Lung (tissue), 12 donors: ENCODE measurements around the gene PTGFRN. TPM values are rescaled to one million over a fixed set of nuclear protein-coding genes. Genes with fewer than 3 reads are reported as not detected.

Experiments
- ATAC-seq: fragments of 200-7000 bp; cut with Tn5 transposase; one replicate; pipeline ENCODE4 v1.9.1; 2020; ENCODE audit warnings: moderate number of reproducible peaks; ENCODE audit not compliant: insufficient read depth, low FRiP score
- DNase-seq, 3 donors: peaks; one replicate each; pipeline ENCODE4 v3.0.0-alpha.2; 2013 to 2017
- H3K27ac ChIP-seq, 2 donors: one replicate each; pipeline ENCODE4 v1.5.1; 2013; ENCODE audit warnings: mild to moderate bottlenecking in 2 of 2, moderate library complexity in 2 of 2, control low read depth in 1 of 2, inconsistent platforms in 1 of 2, low read depth in 1 of 2, low read length in 1 of 2
- H3K27me3 ChIP-seq, 3 donors: one replicate each; pipeline ENCODE4 v1.5.1; 2013; ENCODE audit warnings: low read length in 2 of 3; ENCODE audit not compliant: control insufficient read depth in 3 of 3, insufficient read depth in 3 of 3
- H3K36me3 ChIP-seq, 4 donors: one replicate each; pipeline ENCODE4 v1.5.1; 2013; ENCODE audit warnings: low read length in 4 of 4, mild to moderate bottlenecking in 1 of 4, moderate library complexity in 1 of 4; ENCODE audit not compliant: control insufficient read depth in 4 of 4, insufficient read depth in 4 of 4
- H3K4me1 ChIP-seq, 5 donors: one replicate each; pipeline ENCODE4 v1.5.1; 2013; ENCODE audit warnings: low read length in 5 of 5, mild to moderate bottlenecking in 2 of 5, moderate library complexity in 1 of 5; ENCODE audit not compliant: control insufficient read depth in 5 of 5, insufficient read depth in 5 of 5
- H3K4me3 ChIP-seq: one replicate; pipeline ENCODE4 v1.5.1; 2013; ENCODE audit warnings: mild to moderate bottlenecking, control low read depth, moderate library complexity
- H3K9ac ChIP-seq, 2 donors: one replicate each; pipeline ENCODE4 v1.5.1; 2013; ENCODE audit warnings: low read length in 2 of 2, control low read depth in 1 of 2; ENCODE audit not compliant: insufficient read depth in 1 of 2
- H3K9me3 ChIP-seq, 4 donors: one replicate each; pipeline ENCODE4 v1.5.1; 2013; ENCODE audit warnings: low read length in 3 of 4, mild to moderate bottlenecking in 1 of 4, moderate library complexity in 1 of 4; ENCODE audit not compliant: control insufficient read depth in 4 of 4, insufficient read depth in 3 of 4
- WGBS, 2 donors: extraction: QIAGEN DNeasy Blood & Tissue Kit; methylation state at CpG; one replicate each; pipeline ENCODE4 v1.1.7; 2013; 5-methylcytosine and 5-hydroxymethylcytosine counted together
- polyA plus RNA-seq, 2 donors: library from polyadenylated mRNA; stranded (reverse); fragments of 200-250 nt; gene quantifications; one replicate each; pipeline ENCODE4 v1.2.1, GENCODE V29; 2013
- total RNA-seq, 2 donors: library from RNA; depleted of rRNA in 1 of 2; stranded (reverse); fragments of >200 nt in 1 of 2; gene quantifications; one replicate each; pipeline ENCODE4 v1.2.1, GENCODE V29; 2014 to 2021
- TF ChIP-seq, protein P1 (sequence below): IDR thresholded peaks from 2 replicates; pipeline ENCODE4 v1.5.1; 2012; ENCODE audit warnings: mild to moderate bottlenecking; ENCODE audit errors: control extremely low read depth, extremely low read depth
- donor health status: control.
- donor health status: control.
- donor health status: Bipolar disorder and iron deficiency.
- donor health status: healthy.
- donor health status: DM: yes; HTN: yes; CAD: no.

The PTGFRN gene
- total and polyA plus RNA-seq, 4 donors: 8.0 to 51.7 (median 24.9) TPM

GRCh38 chr1:117025568-117025967, 115.9 kb downstream of the PTGFRN start:
- 98 to 99% methylated on average over 7 of the region's 7 CpGs for WGBS, 2 donors
- H3K4me3 ChIP-seq: no peak overlapping the region
- TF ChIP-seq, protein P1, sequence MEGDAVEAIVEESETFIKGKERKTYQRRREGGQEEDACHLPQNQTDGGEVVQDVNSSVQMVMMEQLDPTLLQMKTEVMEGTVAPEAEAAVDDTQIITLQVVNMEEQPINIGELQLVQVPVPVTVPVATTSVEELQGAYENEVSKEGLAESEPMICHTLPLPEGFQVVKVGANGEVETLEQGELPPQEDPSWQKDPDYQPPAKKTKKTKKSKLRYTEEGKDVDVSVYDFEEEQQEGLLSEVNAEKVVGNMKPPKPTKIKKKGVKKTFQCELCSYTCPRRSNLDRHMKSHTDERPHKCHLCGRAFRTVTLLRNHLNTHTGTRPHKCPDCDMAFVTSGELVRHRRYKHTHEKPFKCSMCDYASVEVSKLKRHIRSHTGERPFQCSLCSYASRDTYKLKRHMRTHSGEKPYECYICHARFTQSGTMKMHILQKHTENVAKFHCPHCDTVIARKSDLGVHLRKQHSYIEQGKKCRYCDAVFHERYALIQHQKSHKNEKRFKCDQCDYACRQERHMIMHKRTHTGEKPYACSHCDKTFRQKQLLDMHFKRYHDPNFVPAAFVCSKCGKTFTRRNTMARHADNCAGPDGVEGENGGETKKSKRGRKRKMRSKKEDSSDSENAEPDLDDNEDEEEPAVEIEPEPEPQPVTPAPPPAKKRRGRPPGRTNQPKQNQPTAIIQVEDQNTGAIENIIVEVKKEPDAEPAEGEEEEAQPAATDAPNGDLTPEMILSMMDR: no peak
- no peak for DNase-seq
- no peak overlapping the region for H3K27ac ChIP-seq
- H3K9ac ChIP-seq: no peak overlapping the region
- no peaks in the 10 kb centered on the region for H3K27me3 ChIP-seq
- no peak for ATAC-seq
- H3K36me3 ChIP-seq: peaks cover 0 to 2% (median 0%) of the 10 kb centered on the region in 4 donors
- peaks cover 0 to 5% (median 0%) of the 10 kb centered on the region in 5 donors for H3K4me1 ChIP-seq
- no peaks in the 10 kb centered on the region for H3K9me3 ChIP-seq

- Histone ChIP-seq H3K27ac (no peak overlapping the region), H3K27me3 (no peaks in the 10 kb centered on the region), H3K4me3 (no peak overlapping the region), H3K9ac (no peak overlapping the region), H3K4me1 (peaks cover 0 to 5% (median 0%) of the 10 kb centered on the region in 5 donors), H3K36me3 (peaks cover 0 to 2% (median 0%) of the 10 kb centered on the region in 4 donors), H3K9me3 (no peaks in the 10 kb centered on the region)
- WGBS, 2 donors: 56 to 69% methylated on average over 6 of the region's 6 CpGs
- TF ChIP-seq, protein P1: no peak
- no peak for ATAC-seq
- no peak for DNase-seq
Observed at GRCh38 chr1:117026361-117026760, 116.6 kb downstream of the PTGFRN start.

GRCh38 chr1:117029685-117030084, 120.0 kb downstream of the PTGFRN start:
- ATAC-seq: no peak
- Histone ChIP-seq H3K9ac (no peak overlapping the region), H3K27ac (no peak overlapping the region), H3K4me1 (peaks cover 0 to 5% (median 0%) of the 10 kb centered on the region in 5 donors), H3K4me3 (no peak overlapping the region), H3K27me3 (no peaks in the 10 kb centered on the region), H3K9me3 (no peaks in the 10 kb centered on the region), H3K36me3 (no peaks in the 10 kb centered on the region)
- no peak for DNase-seq
- TF ChIP-seq, protein P1: no peak
- 76 to 78% methylated on average over 1 of the region's 1 CpG for WGBS, 2 donors

DNA sequence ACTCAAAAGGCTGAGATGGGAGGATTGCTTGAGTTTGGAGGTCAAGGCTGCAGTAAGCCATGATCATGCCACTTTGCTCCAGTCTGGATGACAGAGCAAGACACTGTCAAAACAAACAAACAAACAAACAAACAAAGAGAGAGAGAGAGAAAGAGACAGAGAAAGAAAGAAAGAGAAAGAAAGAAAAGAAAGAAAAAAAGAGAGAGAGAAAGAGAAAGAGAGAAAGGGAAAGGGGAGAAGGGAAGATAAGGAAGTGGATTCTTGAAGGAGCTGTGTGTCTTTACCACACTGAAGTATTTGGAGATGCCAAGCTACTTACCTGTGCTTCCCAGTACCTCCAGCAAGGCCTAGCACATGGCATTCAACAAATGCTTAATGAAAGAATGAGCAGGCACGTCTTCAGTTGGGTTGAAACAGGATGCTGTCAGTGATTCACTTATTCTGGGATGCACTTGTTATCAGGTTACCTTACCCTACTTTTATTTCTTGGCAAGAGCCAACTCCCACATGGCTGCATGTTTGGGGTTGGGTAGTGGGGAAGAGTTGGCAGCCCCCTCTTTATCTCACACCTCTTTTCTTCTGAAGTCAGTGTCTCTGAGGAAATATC, 120.7 kb downstream of the PTGFRN start:
- DNase-seq: no peak

More for the DNA sequence above, 120.7 kb downstream of the PTGFRN start:
- Histone ChIP-seq H3K27ac (no peak overlapping the region), H3K4me1 (peaks cover 0 to 5% (median 0%) of the 10 kb centered on the region in 5 donors), H3K9ac (no peak overlapping the region), H3K27me3 (no peaks in the 10 kb centered on the region), H3K4me3 (no peak overlapping the region), H3K9me3 (no peaks in the 10 kb centered on the region), H3K36me3 (no peaks in the 10 kb centered on the region)
- TF ChIP-seq, protein P1: no peak
- no peak for ATAC-seq
- WGBS, 2 donors: 84 to 93% methylated on average over 1 of the region's 1 CpG
